Activated CD8-positive, alpha-beta memory T cell treated with anti-CD3 and anti-CD28 coated beads, Interleukin-2, amount 50 U/mL, for 48 hours (primary cell): ENCODE results near the gene GJA4.

ENCODE experiments used
- DNase-seq: peaks from one replicate; pipeline ENCODE4 v3.0.0-alpha.2; 2020

Gene GJA4

GRCh38 chr1:34792868-34793727 lies at the start of gene GJA4:
TSS of gene GJA4 (plus strand) at chr1:34792999. CDS start at chr1:34794214, 1,215 bp downstream.
- no peak for DNase-seq

- no peak for DNase-seq
Measured at GRCh38 chr1:34743775-34744174, 49.0 kb upstream of the GJA4 start.

GRCh38 chr1:34744851-34745250 lies 47.9 kb upstream of the GJA4 start:
- no peak for DNase-seq

GRCh38 chr1:34745666-34746065 lies 47.1 kb upstream of the GJA4 start:
- DNase-seq = no peak

GRCh38 chr1:34746101-34746500 lies 46.7 kb upstream of the GJA4 start:
- no peak for DNase-seq

GRCh38 chr1:34746785-34747637 lies 45.8 kb upstream of the GJA4 start:
- no peak for DNase-seq

GRCh38 chr1:34747638-34747941 lies 45.2 kb upstream of the GJA4 start:
- no peak for DNase-seq

- DNase-seq = no peak
Measured at GRCh38 chr1:34749992-34750391, 42.8 kb upstream of the GJA4 start.

- no peak for DNase-seq
Measured at GRCh38 chr1:34750610-34751009, 42.2 kb upstream of the GJA4 start.

- no peak for DNase-seq
Measured at GRCh38 chr1:34753163-34753562, 39.6 kb upstream of the GJA4 start.

GRCh38 chr1:34754964-34755637 lies 37.7 kb upstream of the GJA4 start, which contains the start of gene GJB5:
TSS of gene GJB5 (plus strand) at chr1:34755047. CDS start at chr1:34757331, 2,284 bp downstream.
- no peak for DNase-seq

GRCh38 chr1:34755961-34756360 lies 36.8 kb upstream of the GJA4 start:
- DNase-seq = no peak

- DNase-seq = no peak
Measured at GRCh38 chr1:34757386-34757785, 35.4 kb upstream of the GJA4 start.

GRCh38 chr1:34758751-34759150 lies 34.0 kb upstream of the GJA4 start:
- no peak for DNase-seq

- DNase-seq = no peak
Measured at GRCh38 chr1:34759503-34760357, 33.1 kb upstream of the GJA4 start, which contains the start of gene GJB4. TSS of gene GJB4 (plus strand) at chr1:34759740. CDS start at chr1:34761255, 1,515 bp downstream.

GRCh38 chr1:34761176-34761761 lies 31.5 kb upstream of the GJA4 start:
- no peak for DNase-seq

- no peak for DNase-seq
Measured at GRCh38 chr1:34761776-34762307, 31.0 kb upstream of the GJA4 start.

- DNase-seq = no peak
Measured at GRCh38 chr1:34762474-34763141, 30.2 kb upstream of the GJA4 start.

- DNase-seq = no peak
Measured at GRCh38 chr1:34763142-34763781, 29.5 kb upstream of the GJA4 start.

- DNase-seq = no peak
Measured at GRCh38 chr1:34768856-34769255, 23.9 kb upstream of the GJA4 start.
